HG03354 (cell line): ENCODE measurements around the gene MTUS2.

Experiments used
- ATAC-seq: cut with Tn5 transposase; IDR thresholded peaks from one replicate; pipeline ENCODE4 v1.9.1; 2021; ENCODE audit warnings: mild to moderate bottlenecking; ENCODE audit not compliant: unreplicated experiment, poor library complexity, severe bottlenecking

MTUS2 gene

GRCh38 chr13:29099781-29100406 is 279.8 kb downstream of the MTUS2 start:
- ATAC-seq: no peak

GRCh38 chr13:29100758-29101157 is 280.6 kb downstream of the MTUS2 start:
- no peak for ATAC-seq

GRCh38 chr13:29101409-29101808 is 281.3 kb downstream of the MTUS2 start:
- ATAC-seq: no peak

- no peak for ATAC-seq
These were observed 281.8 kb downstream of the MTUS2 start for GRCh38 chr13:29101905-29102304.

- no peak for ATAC-seq
These were observed 283.1 kb downstream of the MTUS2 start for GRCh38 chr13:29103065-29103800.

GRCh38 chr13:29104461-29104860 is 284.3 kb downstream of the MTUS2 start:
- no peak for ATAC-seq

GRCh38 chr13:29105779-29106178 is 285.6 kb downstream of the MTUS2 start:
- ATAC-seq: no peak

- no peak for ATAC-seq
These were observed 286.5 kb downstream of the MTUS2 start for GRCh38 chr13:29106651-29107050.

GRCh38 chr13:29108068-29108786 is 288.1 kb downstream of the MTUS2 start:
- ATAC-seq: no peak

- no peak for ATAC-seq
These were observed 289.8 kb downstream of the MTUS2 start for GRCh38 chr13:29109987-29110386.

- no peak for ATAC-seq
These were observed 291.3 kb downstream of the MTUS2 start for GRCh38 chr13:29111446-29111845.

GRCh38 chr13:29115842-29116241 is 295.7 kb downstream of the MTUS2 start:
- no peak for ATAC-seq

- ATAC-seq: no peak
These were observed 297.5 kb downstream of the MTUS2 start for GRCh38 chr13:29117663-29118062.

GRCh38 chr13:29118471-29118870 is 298.3 kb downstream of the MTUS2 start:
- ATAC-seq: no peak

- peak; percentile 74 for ATAC-seq
These were observed 305.2 kb downstream of the MTUS2 start for GRCh38 chr13:29125191-29125933.

- peak; percentile 58 for ATAC-seq
These were observed 305.8 kb downstream of the MTUS2 start for GRCh38 chr13:29125934-29126424.

GRCh38 chr13:29129616-29130015 is 309.5 kb downstream of the MTUS2 start:
- no peak for ATAC-seq

GRCh38 chr13:29131159-29131558 is 311.0 kb downstream of the MTUS2 start:
- no peak for ATAC-seq

GRCh38 chr13:29131881-29132668 is 311.9 kb downstream of the MTUS2 start:
- ATAC-seq: no peak
